Trophoblast cell (in vitro differentiated cells and primary cell): ENCODE measurements around the gene AGBL1.
"Not testable (repeated sequence)": the region's sequence is repeated elsewhere in the genome, so short reads cannot be mapped to it uniquely, and the experiment has no call there.

Experiments used
- DNase-seq, 2 donors: peaks; one replicate each; pipeline ENCODE4 v3.0.0-alpha.2; 2016
- H2AFZ ChIP-seq: 2 replicates; pipeline ENCODE4 v1.6.1; 2013; ENCODE audit warnings: low read length, moderate library complexity, mild to moderate bottlenecking; ENCODE audit not compliant: insufficient read depth, poor library complexity
- H2AK5ac ChIP-seq: 2 replicates; pipeline ENCODE4 v1.6.1; 2013; ENCODE audit warnings: mild to moderate bottlenecking, low read length
- H2BK120ac ChIP-seq: 2 replicates; pipeline ENCODE4 v1.6.1; 2013; ENCODE audit warnings: low read length, mild to moderate bottlenecking, moderate library complexity; ENCODE audit not compliant: insufficient read depth, poor library complexity
- H2BK12ac ChIP-seq: 2 replicates; pipeline ENCODE4 v1.6.1; 2013; ENCODE audit warnings: mild to moderate bottlenecking, low read length, moderate library complexity
- H2BK5ac ChIP-seq: 2 replicates; pipeline ENCODE4 v1.6.1; 2013; ENCODE audit warnings: low read length, low read depth, moderate library complexity, mild to moderate bottlenecking; ENCODE audit not compliant: poor library complexity
- H3K14ac ChIP-seq: 2 replicates; pipeline ENCODE4 v1.6.1; 2013; ENCODE audit warnings: mild to moderate bottlenecking, low read length
- H3K18ac ChIP-seq: 2 replicates; pipeline ENCODE4 v1.6.1; 2013; ENCODE audit warnings: mild to moderate bottlenecking, low read length
- H3K23ac ChIP-seq: 2 replicates; pipeline ENCODE4 v1.6.1; 2013; ENCODE audit warnings: low read length
- H3K27ac ChIP-seq: 2 replicates; pipeline ENCODE4 v1.5.1; 2013; ENCODE audit warnings: low read depth, mild to moderate bottlenecking, inconsistent platforms, low read length, moderate library complexity
- H3K27me3 ChIP-seq: 2 replicates; pipeline ENCODE4 v1.6.1; 2013; ENCODE audit warnings: inconsistent platforms, mild to moderate bottlenecking, low read length, moderate library complexity; ENCODE audit not compliant: insufficient read depth
- H3K36me3 ChIP-seq, 2 experiments: 1 replicate in 1 of 2; 2 replicates in 1 of 2; pipeline ENCODE4 v1.6.1; 2013; ENCODE audit warnings: low read length in 2 of 2, mild to moderate bottlenecking in 2 of 2, moderate library complexity in 1 of 2; ENCODE audit not compliant: insufficient read depth in 2 of 2, control insufficient read depth in 1 of 2
- H3K4ac ChIP-seq: 2 replicates; pipeline ENCODE4 v1.6.1; 2013; ENCODE audit warnings: low read depth, mild to moderate bottlenecking, low read length, moderate library complexity
- H3K4me1 ChIP-seq, 2 experiments: 1 replicate in 1 of 2; 2 replicates in 1 of 2; pipeline ENCODE4 v1.6.1; 2013; ENCODE audit warnings: low read length in 2 of 2, mild to moderate bottlenecking in 2 of 2, moderate library complexity in 1 of 2; ENCODE audit not compliant: insufficient read depth in 2 of 2, control insufficient read depth in 1 of 2
- H3K4me2 ChIP-seq: 2 replicates; pipeline ENCODE4 v1.6.1; 2013; ENCODE audit warnings: inconsistent platforms, mild to moderate bottlenecking, low read length, moderate library complexity
- H3K4me3 ChIP-seq: 2 replicates; pipeline ENCODE4 v1.5.1; 2013; ENCODE audit warnings: mild to moderate bottlenecking, low read depth, low read length, inconsistent platforms
- H3K79me1 ChIP-seq: one replicate; pipeline ENCODE4 v1.6.1; 2013; ENCODE audit warnings: low read length
- H3K79me2 ChIP-seq: 2 replicates; pipeline ENCODE4 v1.6.1; 2013; ENCODE audit warnings: low read length, mild to moderate bottlenecking; ENCODE audit not compliant: control insufficient read depth, insufficient read depth, poor library complexity
- H3K9ac ChIP-seq: 2 replicates; pipeline ENCODE4 v1.6.1; 2013; ENCODE audit warnings: mild to moderate bottlenecking, low read length
- H3K9me3 ChIP-seq: 2 replicates; pipeline ENCODE4 v1.6.1; 2013; ENCODE audit warnings: low read depth, mild to moderate bottlenecking, control low read depth, inconsistent platforms, low read length; ENCODE audit not compliant: insufficient read depth
- H4K12ac ChIP-seq: 2 replicates; pipeline ENCODE4 v1.6.1; 2013; ENCODE audit warnings: low read depth, mild to moderate bottlenecking, low read length, moderate library complexity
- H4K8ac ChIP-seq: 2 replicates; pipeline ENCODE4 v1.6.1; 2013; ENCODE audit warnings: low read depth, mild to moderate bottlenecking, low read length, moderate library complexity
- H4K91ac ChIP-seq: one replicate; pipeline ENCODE4 v1.6.1; 2013; ENCODE audit warnings: low read depth, mild to moderate bottlenecking, low read length, moderate library complexity
- WGBS: extraction: QIAGEN DNeasy Blood & Tissue Kit; methylation state at CpG from one replicate; pipeline ENCODE4 v1.1.7; 2013; ENCODE audit warnings: missing lambda C conversion rate; ENCODE audit not compliant: insufficient read length, insufficient coverage; ENCODE audit errors: extremely low coverage; 5-methylcytosine and 5-hydroxymethylcytosine counted together

Gene AGBL1

GRCh38 chr15:86121568-86122225, 42.0 kb downstream of the AGBL1 start:
- Histone ChIP-seq H2BK120ac (no peak overlapping the region), H3K4me3 (no peak overlapping the region), H2AFZ (no peak overlapping the region), H3K4me2 (no peak overlapping the region), H4K8ac (no peak overlapping the region), H3K4ac (no peak overlapping the region), H2BK12ac (no peak overlapping the region), H3K36me3 (no peaks in the 10 kb centered on the region), H4K12ac (no peak overlapping the region), H2BK5ac (no peak overlapping the region), H4K91ac (no peak overlapping the region), H3K9ac (no peak overlapping the region), H3K79me1 (no peaks in the 10 kb centered on the region), H2AK5ac (no peak overlapping the region), H3K27ac (no peak overlapping the region), H3K4me1 (no peaks in the 10 kb centered on the region), H3K14ac (no peak overlapping the region), H3K23ac (no peak overlapping the region), H3K9me3 (no peaks in the 10 kb centered on the region), H3K27me3 (no peaks in the 10 kb centered on the region), H3K79me2 (no peaks in the 10 kb centered on the region), H3K18ac (no peak overlapping the region)
- DNase-seq, result no peak
- WGBS, result no CpG with 5 or more reads among the region's 7 CpGs

DNA sequence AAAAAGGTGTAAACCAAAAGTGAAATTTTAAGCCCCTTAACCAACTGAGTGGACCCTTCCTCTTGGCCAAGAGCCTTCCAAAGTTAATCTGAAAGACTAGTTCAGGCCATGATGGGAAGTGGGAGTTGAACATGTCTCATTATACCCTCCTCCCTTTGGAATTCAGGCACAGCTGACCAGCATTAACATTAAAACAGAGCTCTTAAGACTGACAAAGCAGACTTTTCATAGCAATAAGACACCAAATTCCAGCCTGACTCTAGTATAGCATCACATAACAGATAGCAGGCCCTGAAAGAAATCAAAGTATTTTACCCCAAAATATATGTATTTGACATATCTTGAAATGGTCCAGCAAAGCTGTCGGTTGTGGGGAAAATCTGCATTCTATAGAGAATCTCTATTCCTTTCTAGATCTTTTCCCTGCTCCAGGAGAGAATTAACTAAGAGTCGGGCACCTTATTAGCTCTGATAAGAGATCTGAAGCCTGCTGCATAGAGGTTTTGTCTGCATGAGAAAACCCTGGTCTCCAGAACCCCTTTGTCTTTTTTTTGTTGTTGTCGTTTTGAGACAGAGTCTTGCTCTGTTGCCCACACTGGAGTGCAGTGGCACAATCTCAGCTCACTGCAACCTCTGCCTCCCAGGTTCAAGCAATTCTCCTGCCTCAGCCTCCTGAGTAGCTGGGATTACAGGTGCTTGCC, 43.2 kb downstream of the AGBL1 start:
- not testable (repeated sequence) for H3K18ac ChIP-seq, H3K79me2 ChIP-seq, H3K79me1 ChIP-seq, H3K4me2 ChIP-seq, H2AK5ac ChIP-seq, H4K91ac ChIP-seq, H4K12ac ChIP-seq, H2BK12ac ChIP-seq, H3K9ac ChIP-seq, H3K23ac ChIP-seq, H3K9me3 ChIP-seq, H2BK5ac ChIP-seq, H3K4ac ChIP-seq, H3K14ac ChIP-seq, H3K4me3 ChIP-seq, H3K4me1 ChIP-seq, H3K36me3 ChIP-seq, H3K27me3 ChIP-seq, H2AFZ ChIP-seq, H3K27ac ChIP-seq, H4K8ac ChIP-seq, DNase-seq, H2BK120ac ChIP-seq
- no CpG with 5 or more reads among the region's 3 CpGs for WGBS

DNA sequence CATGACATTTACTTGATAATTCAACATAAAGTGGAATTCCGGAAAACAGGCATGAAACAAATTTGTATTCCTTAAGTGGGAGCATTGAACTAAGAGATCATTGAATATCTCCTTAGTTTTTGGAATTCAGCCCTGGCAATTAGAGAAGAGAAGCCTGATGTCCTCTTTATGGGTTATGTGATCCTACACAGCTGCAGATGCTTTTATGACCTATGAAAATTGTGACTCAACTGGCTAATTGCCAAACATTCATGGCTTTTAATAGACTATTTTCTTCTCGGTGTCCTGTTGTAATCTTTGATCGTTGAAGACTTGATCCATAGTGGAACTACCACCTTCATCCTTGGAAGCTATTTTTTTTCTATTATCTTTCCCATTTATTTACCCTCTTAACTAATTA, 46.1 kb downstream of the AGBL1 start:
- H3K18ac ChIP-seq, result no peak overlapping the region
- no peak overlapping the region for H4K91ac ChIP-seq
- DNase-seq, result no peak
- no peak overlapping the region for H2BK120ac ChIP-seq
- H3K79me2 ChIP-seq, result no peaks in the 10 kb centered on the region
- H3K4me1 ChIP-seq, result no peaks in the 10 kb centered on the region
- H3K9me3 ChIP-seq, result no peaks in the 10 kb centered on the region
- no peak overlapping the region for H3K4me2 ChIP-seq
- no peaks in the 10 kb centered on the region for H3K36me3 ChIP-seq
- WGBS, result no CpG with 5 or more reads among the region's 3 CpGs
- no peak overlapping the region for H3K4ac ChIP-seq
- H3K14ac ChIP-seq, result no peak overlapping the region
- no peak overlapping the region for H2BK12ac ChIP-seq
- no peak overlapping the region for H3K27ac ChIP-seq
- H4K12ac ChIP-seq, result no peak overlapping the region
- no peak overlapping the region for H3K9ac ChIP-seq
- no peak overlapping the region for H2AK5ac ChIP-seq
- no peak overlapping the region for H3K4me3 ChIP-seq
- no peak overlapping the region for H2AFZ ChIP-seq
- H3K27me3 ChIP-seq, result no peaks in the 10 kb centered on the region
- no peak overlapping the region for H3K23ac ChIP-seq
- H2BK5ac ChIP-seq, result no peak overlapping the region
- no peaks in the 10 kb centered on the region for H3K79me1 ChIP-seq
- H4K8ac ChIP-seq, result no peak overlapping the region

DNA sequence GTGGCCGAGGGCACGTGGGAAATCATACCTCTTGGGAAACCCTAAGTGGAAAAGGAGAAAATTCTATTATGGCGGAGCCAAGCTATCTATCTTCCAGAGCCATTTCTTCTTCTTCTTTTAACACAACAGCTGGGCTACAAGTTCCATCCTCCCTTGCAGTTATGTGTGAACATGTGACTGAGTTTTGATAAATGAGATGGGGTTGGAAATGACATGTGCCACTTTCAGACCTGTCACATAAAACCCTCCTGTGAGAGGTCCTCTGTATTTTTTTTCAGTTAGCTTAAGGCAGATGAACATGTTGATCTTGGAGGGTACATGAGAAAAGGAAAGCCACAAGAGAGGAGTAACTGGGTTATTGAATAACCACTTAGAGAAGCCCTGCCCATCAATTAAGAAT, 47.9 kb downstream of the AGBL1 start:
- WGBS, result no CpG with 5 or more reads among the region's 3 CpGs

More for the DNA sequence above, 47.9 kb downstream of the AGBL1 start:
- DNase-seq, result no peak
- Histone ChIP-seq H3K23ac (no peak overlapping the region), H3K4me3 (no peak overlapping the region), H2AFZ (no peak overlapping the region), H3K9me3 (no peaks in the 10 kb centered on the region), H3K4me2 (no peak overlapping the region), H2BK5ac (no peak overlapping the region), H4K12ac (no peak overlapping the region), H3K79me2 (no peaks in the 10 kb centered on the region), H2BK12ac (no peak overlapping the region), H3K18ac (no peak overlapping the region), H3K27me3 (no peaks in the 10 kb centered on the region), H3K79me1 (no peaks in the 10 kb centered on the region), H3K27ac (no peak overlapping the region), H2AK5ac (no peak overlapping the region), H3K4ac (no peak overlapping the region), H4K91ac (no peak overlapping the region), H3K9ac (no peak overlapping the region), H4K8ac (no peak overlapping the region), H2BK120ac (no peak overlapping the region), H3K36me3 (no peaks in the 10 kb centered on the region), H3K4me1 (no peaks in the 10 kb centered on the region), H3K14ac (no peak overlapping the region)
